HEK293T (cell line): ENCODE results near the gene HSPA1A.
A peak's percentile ranks its signal among the peaks of the same experiment; 100 is the strongest.

Experiments
- ARNT ChIP-seq: fragments of 450-650 bp; IDR thresholded peaks from 2 replicates; pipeline ENCODE4 v1.6.1; 2017; ENCODE audit warnings: mild to moderate bottlenecking
- ELF4 ChIP-seq: fragments of 450-650 bp; IDR thresholded peaks from 2 replicates; pipeline ENCODE4 v1.6.1; 2017; ENCODE audit warnings: antibody characterized with exemption
- FOXA1 ChIP-seq: fragments of 450-650 bp; IDR thresholded peaks from 2 replicates; pipeline ENCODE4 v1.6.1; 2016; ENCODE audit warnings: mild to moderate bottlenecking
- FOXM1 ChIP-seq: fragments of 450-650 bp; IDR thresholded peaks from 2 replicates; pipeline ENCODE4 v1.6.1; 2017; ENCODE audit warnings: mild to moderate bottlenecking, borderline replicate concordance
- SUZ12 ChIP-seq: fragments of 450-650 bp; IDR thresholded peaks from 2 replicates; pipeline ENCODE4 v1.6.1; 2016; ENCODE audit warnings: mild to moderate bottlenecking
- TARDBP ChIP-seq: fragments of 450-650 bp; IDR thresholded peaks from 2 replicates; pipeline ENCODE4 v1.6.1; 2016
- ZNF384 ChIP-seq: fragments of 450-650 bp; IDR thresholded peaks from 2 replicates; pipeline ENCODE4 v1.6.1; 2016
- TF ChIP-seq, protein P1 (sequence below): fragments of 450-650 bp; IDR thresholded peaks from 2 replicates; pipeline ENCODE4 v1.6.1; 2016

DNA sequence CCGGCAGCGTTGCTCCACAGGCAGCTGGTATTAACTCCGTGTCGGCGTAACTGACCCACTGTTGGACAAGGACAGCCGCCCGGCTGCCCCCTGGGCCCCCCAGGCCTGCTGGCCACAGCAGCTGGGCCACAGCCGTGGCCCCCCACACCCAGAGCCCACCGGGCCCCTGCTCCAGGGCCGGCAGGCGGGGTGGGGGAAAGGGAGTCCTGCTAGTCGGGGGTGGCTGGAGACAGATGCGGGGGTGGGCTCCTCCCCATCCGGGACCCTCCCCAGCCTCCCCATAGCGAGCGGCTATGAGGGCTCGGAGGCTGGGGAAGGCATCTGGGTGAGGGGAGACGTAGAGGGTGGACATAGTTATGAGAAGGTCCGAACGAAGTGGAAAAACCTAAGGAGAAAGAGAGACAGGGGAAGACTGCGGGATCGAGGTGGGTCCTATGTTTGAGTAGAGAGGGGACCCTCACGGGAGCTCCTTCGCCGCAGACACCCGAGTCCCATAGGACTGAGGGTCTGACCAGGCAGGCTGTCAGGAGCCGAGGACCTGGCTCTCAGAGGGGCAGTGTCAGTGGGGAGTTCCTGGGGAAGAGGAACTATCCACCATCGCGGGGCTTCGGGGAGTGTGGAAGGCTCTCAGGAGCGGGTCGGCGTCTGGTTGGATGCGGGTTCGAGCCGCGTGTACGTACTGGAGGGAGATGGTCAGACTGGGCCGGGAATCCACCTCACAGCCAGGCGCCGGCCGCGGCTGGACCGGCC is 20.3 kb upstream of the HSPA1A start:
- no peak for TF ChIP-seq ELF4
- no peak for TF ChIP-seq TARDBP
- TF ChIP-seq ZNF384 = no peak
- 0 out of 2 replicates have a peak, but pooled peaks have one; percentile 37 for TF ChIP-seq FOXM1
- no peak for TF ChIP-seq SUZ12
- no peak for TF ChIP-seq ARNT
- TF ChIP-seq, protein P1, sequence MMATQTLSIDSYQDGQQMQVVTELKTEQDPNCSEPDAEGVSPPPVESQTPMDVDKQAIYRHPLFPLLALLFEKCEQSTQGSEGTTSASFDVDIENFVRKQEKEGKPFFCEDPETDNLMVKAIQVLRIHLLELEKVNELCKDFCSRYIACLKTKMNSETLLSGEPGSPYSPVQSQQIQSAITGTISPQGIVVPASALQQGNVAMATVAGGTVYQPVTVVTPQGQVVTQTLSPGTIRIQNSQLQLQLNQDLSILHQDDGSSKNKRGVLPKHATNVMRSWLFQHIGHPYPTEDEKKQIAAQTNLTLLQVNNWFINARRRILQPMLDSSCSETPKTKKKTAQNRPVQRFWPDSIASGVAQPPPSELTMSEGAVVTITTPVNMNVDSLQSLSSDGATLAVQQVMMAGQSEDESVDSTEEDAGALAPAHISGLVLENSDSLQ = no peak
- no peak for TF ChIP-seq FOXA1
